ENCODE results near the gene RCOR1.
"Not testable (repeated sequence)": the region's sequence is repeated elsewhere in the genome, so short reads cannot be mapped to it uniquely, and the experiment has no call there.

Gene RCOR1

DNA sequence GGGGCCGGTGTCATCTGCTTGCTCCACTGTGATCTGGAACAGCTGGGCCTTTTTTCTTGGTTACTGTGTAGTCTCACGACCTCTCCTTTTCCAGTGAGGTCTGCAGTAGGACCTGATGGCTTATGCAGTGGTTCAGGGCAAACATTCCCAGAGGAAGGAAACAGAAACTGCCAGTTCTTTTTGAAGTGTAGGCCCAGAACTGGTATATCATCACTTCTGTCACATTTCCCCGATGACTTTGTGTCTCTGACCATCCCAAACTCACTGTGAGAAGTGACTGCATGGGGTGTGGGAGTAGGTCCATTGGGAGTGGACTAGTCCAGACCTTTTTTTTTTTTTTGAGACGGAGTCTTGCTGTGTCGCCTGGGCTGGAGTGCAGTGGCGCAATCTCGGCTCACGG lies 38.4 kb downstream of the RCOR1 start:
- DNase-seq, result no peak

DNA sequence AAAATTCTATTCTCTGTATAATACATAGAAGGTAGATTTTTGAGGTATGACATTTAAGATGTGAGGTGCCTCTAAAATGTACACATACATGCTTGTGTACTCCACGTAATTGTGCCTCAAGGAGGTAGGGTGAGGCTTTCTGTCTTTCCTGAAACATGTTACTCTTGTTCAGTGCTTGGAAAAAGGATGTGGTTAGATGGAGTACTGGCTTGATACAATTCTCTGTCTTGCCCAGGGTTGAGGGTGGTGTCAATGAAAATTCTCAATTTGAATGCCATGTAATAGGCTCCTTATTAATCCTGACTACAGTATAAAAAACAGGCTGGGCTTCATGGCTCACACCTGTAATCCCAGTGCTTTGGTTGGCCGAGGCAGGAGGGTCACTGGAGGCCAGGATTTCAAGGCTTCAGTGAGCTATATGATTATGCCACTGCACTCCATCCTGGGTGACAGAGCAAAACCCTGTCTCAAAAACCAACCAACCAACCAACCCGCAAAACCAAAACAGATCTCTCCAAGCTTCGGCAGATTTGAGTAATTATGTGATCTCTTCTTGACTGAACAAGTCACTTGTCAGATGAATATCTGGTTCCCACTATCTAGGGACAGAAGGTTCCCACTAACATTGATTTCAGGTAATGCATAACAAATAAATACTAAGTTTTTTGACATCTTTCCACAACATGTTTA lies 41.6 kb downstream of the RCOR1 start:
- DNase-seq, result no peak

DNA sequence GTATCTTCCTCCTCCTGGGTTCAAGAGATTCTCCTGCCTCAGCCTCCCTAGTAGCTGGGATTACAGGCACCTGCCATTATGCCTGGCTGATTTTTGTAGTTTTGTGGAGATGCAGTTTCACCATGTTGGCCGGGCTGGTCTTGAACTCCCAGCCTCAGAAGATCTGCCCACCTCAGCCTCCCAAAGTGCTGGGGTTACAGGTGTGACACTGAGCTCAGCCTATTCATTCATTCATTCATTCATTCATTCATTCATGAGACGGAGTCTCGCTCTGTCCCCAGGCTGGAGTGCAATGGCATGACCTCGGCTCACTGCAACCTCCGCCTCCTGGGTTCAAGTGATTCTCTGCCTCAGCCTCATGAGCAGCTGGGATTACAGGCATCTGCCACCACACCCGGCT lies 47.2 kb downstream of the RCOR1 start:
- not testable (repeated sequence) for DNase-seq

DNA sequence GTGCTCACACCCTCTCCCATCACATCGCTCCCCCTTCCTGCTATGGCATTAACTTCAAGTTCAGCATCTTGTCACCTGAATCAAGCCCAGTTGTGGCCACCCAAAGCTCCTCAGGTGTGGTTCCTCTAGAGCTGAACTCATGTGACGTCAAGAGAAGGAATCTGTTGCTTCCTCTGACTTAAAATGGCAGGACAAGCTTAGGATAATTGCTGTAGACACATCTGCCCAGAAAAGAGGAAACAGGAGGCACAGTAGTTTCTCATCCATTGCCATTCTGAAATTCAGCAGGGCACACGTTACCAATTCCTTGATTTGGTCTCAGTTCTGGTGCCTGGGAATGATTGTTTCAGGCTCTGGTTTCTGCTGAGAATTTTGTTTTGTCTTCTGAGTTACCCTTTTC lies 52.1 kb downstream of the RCOR1 start:
- no peak for DNase-seq

DNA sequence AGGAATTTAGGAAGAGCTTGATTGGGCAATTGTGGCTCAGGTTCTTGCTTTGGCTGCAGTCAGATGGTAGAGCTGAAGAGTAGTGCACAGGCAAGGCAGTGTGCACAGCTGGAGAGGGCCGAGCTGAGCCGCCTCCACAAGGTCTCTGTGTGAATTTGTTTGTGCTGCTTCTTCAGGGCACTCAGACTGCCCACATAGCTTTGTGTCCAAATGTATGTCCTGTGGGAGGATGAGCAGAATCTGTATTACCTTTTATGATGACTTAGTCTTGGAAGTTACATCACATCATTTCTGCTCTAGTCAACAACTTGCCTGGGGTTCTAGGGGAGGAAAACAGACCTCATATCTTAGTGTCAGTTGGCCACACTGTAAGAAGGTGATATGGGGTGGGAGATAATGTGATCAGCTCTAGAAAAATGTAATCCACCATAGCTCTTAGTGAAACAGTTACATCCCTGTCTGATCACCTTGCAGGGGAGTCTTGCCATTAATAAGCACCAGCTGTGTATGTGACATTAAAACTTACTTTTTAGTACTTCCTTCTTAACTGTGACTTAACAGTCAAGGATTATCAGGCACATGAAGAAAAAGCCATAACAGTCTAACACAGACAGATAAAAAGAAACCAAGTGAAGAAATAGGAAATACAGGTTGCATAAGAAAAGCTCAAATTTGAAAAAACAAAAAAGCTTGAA lies 53.4 kb downstream of the RCOR1 start:
- DNase-seq, result no peak

DNA sequence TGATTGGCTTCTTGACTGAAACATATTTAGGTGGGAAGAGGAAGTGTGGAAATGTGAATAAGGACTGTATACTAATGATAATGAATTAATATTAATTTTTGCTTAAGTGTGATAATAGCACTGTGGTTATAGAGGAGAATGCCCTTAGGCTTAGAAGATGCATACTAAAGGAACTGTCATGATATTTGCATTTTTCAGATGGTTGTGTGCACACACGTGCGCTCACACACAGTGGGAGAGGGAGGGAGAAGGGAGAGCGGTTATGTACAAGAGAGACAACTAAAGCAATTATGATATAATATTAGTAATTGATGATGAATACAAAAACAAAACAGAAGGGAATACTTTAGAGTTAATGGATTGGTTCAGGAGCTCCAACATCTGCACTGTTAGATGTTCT lies 54.2 kb downstream of the RCOR1 start:
- no peak for DNase-seq

DNA sequence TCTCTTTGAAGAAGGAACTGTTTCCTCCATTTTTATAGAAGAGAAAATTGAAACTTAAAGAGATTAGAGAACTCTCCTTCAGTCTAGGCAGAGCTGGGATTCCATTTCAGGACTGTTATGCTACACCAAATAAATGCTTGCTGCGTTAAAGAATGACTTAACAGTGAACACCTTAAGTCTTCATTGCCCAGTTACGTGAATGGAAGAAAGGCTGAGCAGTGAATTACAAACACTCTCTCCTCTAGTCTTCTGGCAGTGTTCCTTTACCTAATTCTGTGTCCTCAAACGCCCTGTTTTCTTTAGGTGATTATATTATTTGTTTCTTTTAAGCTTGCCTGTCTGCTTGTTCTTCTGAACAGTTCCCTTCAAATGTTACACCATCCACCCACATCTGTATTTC lies 59.7 kb downstream of the RCOR1 start:
- no peak for DNase-seq

DNA sequence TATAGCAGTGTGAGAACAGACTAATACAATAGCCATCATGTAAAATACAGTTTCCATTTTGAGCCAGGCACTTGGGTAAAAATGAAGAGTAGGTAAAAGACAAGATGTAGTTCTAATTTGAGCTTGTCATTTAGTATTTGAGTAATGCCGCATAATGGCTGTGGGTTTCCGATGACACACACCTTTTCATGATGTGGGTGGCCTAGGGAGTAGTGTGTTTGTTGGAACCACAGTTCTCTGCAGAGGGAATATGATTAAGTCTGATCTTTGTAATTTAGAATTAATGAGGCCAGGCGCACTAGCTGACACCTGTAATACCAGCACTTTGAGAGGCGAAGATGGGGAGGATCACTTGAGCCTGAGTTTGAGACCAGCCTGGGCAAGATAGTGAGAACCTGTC lies 61.8 kb downstream of the RCOR1 start:
- no peak for DNase-seq

DNA sequence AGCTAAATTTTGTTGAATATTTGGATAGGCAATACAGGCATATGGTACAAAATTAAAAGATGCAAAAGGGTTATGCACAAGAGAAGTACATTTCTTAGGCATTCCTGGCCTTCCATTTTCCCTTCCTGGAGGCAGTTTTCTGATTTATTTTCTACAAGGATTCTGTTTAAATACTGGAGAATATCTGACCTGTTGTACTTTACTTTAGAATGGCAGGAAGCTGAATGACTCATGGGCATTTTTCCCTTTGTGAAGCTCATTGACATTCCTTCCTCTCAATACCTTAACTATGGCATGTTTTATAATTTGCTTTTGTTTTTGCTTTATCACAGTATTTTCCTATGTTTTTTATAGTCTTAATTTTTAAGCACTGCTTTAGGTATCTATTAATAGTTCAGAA lies 62.7 kb downstream of the RCOR1 start:
- DNase-seq, result no peak

DNA sequence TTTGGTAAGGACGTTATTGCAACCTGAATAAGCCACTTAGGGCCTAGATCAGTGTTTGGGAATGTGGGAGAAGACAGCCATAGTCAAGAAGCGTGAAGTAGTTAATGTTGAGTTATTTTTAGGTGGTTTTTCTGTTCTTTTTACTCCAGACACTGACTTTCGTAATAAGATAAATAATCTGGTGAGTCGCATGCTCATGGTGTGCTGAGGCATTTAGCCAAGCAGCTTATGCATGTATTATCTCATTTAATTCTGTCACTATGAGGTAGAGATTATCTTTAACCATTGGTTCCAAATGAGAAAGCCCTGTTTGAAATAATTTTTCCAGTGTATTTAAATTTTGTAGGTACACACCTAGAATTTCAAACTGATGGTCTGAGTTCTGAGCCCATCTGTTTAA lies 67.3 kb downstream of the RCOR1 start:
- DNase-seq, result no peak

DNA sequence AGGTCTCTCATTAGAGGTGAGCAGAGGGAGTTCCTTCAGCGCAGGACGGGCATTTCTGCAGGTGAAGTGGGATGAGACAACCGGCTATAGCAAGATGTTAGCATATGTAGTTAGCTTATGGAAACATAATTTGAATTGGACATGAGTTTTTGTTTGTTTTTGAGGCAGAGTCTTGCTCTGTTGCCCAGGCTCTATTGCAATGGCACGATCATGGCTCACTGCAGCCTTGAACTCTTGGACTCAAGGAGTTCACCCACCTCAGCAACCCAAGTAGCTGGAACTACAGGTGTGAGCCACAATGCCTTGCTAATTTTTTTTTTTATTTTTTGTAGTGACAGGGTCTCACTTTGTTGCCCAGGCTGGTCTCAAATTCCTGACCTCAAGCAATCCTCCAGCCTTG lies 69.2 kb downstream of the RCOR1 start:
- no peak for DNase-seq

DNA sequence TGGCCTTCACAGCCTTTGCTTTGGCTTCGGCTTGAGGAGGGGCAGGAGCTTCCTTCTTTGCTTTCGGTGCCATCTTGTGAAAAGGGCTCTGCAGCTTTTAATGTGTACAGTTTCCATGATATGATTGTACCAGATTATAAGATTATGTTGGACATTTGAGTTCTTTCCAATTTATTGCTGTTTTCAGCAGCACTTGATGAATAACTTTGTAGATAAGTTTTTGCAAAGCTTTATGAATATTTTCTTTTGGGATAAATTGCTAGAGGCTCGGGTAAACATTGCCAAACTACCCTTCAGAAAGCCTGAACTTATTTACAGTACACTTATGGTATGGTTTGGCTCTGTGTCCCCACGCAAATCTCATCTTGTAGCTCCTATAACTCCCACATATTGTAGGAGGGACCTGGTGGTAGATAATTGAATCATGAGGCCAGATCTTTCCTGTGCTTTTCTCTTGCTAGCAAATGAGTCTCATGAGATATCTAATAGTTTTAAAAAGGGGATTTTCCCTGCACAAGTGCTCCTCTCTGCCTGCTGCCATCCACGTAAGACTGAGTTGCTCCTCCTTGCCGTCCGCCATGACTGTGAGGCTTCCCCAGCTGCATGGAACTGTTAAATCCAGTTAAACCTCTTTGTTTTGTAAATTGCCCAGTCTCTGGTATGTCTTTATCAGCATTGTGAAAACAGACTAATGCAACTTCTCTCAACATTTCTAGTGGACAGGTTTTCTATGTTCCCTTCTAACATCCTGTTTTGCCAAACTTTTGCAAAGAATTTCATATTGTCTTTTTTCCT lies 70.4 kb downstream of the RCOR1 start:
- no peak for DNase-seq

DNA sequence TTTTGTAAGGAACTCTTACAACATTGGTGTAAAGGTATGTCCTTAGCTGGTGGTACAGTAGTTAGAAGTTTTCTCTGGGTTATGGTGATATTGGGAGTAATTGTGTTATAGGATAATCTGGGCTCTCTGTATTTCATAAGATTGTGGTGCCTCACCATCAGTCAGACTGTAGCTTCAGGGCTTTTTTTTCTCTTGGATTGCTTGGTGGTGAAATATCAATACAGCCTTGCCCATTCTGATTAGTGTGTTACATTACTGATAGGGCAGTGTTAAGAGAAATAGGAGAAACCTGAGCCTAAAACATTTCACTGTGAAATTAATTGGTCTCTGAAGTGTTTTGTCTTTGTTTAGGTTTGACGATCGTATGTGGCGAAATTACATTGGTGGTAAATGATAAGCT lies 71.0 kb downstream of the RCOR1 start:
- DNase-seq, result no peak

DNA sequence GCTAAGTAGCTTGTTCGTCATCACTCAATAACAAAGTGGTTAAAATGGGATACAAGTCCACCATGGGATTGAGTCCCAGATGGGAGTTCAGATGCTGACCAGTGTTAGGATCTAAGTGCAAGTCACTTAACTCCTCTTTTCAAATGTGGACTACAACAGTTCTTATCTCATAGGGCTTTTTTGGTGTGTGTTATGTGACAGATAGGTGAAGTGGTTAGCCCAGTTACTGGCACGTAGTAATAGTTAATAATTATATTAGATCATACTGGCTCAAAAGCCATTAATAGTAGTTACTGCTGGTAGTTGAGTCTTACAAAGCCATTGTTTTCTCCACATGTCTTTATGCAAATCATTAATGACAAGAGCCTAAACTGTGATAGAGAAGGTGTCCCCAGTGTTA lies 73.2 kb downstream of the RCOR1 start:
- DNase-seq, result no peak

DNA sequence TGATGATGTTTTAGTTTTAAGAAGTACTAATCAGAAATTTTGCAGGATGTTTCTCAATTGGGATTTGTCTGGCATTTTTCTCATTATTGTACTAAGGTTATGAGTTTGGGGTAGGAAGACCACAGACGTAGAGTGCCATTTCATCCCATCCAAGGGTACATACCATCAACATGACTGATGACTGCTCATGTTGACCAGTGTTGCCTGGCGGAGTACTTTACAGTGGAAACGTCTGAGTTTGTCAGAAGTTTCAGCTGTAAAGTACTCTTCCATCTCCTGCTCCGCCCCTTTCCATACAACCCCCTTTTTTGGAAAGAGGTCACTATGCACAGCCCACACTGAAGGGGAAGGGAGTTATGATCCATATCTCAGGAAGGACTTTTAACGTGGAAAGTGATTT lies 74.2 kb downstream of the RCOR1 start:
- no peak for DNase-seq

DNA sequence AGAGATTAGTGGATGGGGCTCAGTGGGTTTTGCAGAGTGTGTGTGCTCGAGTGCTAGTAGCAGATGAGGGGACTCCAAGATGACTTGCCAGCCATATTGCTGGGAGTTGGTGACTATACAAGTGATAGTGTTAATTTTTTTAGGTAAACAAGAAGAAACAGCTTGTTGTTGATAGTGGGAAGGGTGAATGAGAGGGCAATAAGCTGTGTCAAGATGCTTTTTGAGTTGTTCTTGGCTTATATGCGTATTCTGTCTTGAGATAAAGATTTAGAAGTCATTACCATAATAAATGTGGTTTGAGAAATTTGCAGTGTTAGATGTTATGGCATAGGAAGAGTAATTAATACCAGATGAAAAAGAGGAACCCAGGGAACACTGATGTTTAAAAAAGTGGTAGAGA lies 75.3 kb downstream of the RCOR1 start:
- no peak for DNase-seq

DNA sequence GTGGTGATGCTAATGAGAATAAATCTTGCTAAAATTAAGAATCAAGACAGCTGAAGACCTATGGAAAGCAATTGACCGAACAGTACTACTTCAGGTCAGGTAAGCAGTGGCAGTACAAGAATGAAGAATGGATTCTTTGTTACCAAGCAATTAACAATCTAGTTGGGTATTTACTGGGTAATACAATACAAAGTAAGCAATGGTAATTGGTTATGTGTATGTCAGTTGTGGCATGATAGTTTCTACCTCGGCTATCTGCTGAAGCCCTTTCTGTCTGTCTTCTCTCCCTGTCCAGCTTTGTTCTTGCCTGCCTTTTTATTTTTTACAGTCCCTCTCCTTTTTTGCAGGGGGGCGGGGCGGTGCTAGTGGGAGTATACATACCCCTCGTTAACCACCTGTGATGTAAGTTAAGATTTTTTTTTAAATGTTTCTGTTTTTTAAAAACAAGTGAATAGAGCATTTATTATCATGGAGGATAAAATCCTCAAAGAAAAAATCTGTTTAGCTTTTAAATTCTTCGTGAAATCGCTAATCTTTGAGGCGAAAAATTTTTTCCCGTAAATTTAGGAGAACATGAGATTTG lies 75.9 kb downstream of the RCOR1 start:
- no peak for DNase-seq

DNA sequence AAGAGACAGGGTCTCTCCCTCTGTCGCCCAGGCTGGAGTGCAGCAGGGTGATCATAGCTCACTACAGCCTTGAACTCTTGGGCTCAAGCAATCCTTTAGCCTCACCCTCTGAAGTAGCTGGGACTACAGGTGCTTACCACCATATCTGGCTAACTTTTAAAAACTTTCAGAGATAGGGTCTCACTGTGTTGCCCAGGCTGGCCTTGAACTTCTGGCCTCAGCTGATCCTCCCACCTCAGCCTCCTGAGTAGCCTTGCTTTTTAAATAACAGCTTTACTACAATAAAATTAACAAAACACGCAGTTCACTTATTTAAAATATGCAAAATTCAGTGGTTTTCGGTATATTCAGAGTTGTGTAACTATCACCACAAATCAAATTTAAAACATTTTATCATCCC lies 79.0 kb downstream of the RCOR1 start:
- DNase-seq, result no peak

DNA sequence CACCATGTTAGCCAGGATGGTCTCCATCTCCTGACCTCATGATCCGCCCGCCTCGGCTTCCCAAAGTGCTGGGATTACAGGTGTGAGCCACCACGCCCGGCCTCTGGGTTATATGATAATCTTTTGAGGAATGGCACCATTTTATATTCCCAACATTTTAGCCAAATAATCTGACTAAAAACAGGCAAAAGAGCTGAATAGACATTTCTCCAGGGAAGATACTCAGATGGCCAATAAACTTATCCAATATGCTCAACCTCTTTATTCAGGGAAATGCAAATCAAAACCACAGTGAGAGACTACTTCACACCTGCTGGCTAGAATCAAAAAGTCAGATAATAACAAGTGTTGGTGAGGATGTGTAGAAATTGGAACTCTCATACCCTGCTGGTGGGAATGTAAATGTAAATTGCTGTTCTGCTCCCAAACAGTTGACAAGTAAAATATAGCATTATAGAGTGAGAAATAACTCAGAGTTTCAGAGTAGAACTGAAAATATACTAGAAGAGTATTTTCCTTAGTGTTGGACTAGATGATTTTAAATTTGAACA lies 80.0 kb downstream of the RCOR1 start:
- DNase-seq, result no peak

DNA sequence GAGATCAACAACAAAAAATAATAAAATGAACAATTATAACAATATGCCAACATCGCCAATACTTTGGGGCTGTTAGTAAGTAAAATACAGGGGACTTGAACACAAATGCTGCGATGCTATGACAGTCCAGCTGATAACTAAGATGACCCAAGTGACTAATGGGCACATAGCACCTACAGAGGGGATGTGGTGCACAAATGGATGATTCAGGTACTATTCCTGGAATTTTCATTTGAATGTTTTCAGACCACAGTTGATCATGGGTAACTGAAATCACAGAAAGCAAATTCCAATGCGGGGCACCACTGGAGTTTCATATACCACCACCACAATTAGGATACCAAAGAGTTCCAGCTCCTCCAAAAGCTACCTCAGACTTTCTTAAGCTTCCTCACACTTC lies 82.9 kb downstream of the RCOR1 start:
- DNase-seq, result no peak

DNA sequence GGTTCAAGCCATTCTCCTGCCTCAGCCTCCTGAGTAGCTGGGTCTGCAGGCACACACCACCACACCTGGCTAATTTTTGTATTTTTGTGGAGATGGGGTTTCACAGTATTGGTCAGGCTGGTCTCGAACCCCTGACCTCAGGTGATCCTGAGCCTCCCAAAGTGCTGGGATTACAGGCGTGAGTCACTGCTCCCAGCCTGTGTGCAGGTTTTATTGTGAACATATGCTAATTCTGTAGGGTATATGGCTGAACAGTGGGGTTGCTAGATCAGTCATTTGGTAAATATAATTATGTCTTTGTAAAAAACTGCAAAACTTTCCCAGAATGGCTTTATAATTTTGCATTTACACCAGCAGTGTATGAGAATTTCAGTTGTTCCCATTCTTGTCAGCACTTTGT lies 85.9 kb downstream of the RCOR1 start:
- DNase-seq, result no peak

DNA sequence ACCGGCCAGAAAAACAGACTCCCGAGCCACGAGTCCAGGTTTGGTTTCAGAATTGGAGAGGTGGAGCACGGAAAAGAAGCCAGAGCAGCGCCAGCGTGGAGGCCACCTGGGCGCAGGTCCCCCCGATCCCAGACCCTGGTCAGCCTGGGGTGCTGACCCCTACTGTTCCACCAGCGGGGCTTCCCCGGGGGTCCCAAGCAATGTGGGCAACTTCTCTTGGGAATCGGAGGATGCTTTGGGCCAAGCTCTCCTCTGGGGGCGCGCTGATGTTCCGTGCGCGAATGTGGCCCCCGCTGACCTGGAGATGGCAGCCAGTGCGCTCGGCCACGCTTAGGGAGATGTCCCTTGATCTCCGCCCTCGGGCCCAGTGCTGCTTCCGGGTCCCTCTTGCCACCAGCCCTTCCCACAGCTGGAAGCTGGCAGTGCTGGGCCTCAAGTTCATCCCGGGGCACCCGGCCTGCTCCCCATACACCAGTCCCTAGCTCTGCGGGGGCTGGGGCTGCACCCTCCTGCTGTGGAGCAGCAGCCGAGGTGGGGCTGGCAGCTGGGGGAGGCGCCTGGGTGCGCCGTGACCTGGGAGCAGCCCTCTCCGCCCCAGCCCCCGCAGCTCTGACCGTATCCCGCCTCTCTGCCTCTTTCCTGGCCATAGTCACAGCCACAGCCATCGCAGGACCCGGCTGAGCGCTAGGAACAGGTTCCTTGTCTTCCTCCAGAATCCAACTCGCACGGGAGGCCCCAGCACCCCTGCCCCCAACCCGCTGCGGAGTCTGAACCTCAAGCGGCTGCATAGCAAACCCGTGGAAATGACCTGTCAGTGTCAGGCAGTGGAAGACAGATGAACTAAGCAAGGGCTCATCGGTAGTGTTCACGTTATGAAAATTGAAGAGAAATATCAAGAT lies 91.2 kb downstream of the RCOR1 start:
- DNase-seq, result no peak

DNA sequence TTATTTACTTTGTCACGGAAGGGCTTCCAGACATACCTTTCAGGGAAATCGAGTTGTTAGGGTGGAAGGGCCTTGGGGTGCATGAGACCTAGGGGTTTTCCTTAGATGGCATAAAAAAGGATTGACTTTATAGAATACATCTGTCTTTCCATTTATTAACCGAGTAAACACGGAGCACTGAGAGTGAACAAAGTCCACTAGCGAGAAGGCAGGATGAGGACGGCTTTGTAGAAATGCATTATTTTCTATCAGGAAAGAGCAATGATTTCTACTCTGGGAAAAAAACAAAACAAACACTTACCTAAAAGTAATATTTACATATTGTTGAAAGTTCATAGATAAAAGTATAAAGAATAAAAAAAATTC lies 91.8 kb downstream of the RCOR1 start:
- no peak for DNase-seq

Data from SHP77 treated with DMSO at 0.1 percent for 48 hours (cell line).